PC-9 (cell line): ENCODE data around the gene NKIRAS1. TPM values are rescaled to one million over a fixed set of nuclear protein-coding genes. Genes with fewer than 3 reads are reported as not detected.

Experiments used
- BruUV-seq: library from RNA; stranded (reverse); fragments of 400-500 nt; replicated peaks from 2 replicates; lab custom pipeline; 2021; lab: Mats Ljungman, UMichigan
- CTCF ChIA-PET: fragments of 300-600 bp; sonication (Branson Sonifier 250); formaldehyde crosslinking; loops from one replicate; lab custom pipeline; 2022; ENCODE audit warnings: antibody characterized with exemption; lab: Charles Lee
- POLR2A ChIA-PET: fragments of 300-600 bp; sonication (Branson Sonifier 250); formaldehyde crosslinking; loops from one replicate; lab custom pipeline; 2022; ENCODE audit warnings: antibody characterized with exemption; ENCODE audit not compliant: unreplicated experiment; lab: Charles Lee
- DNase-seq, 2 experiments: peaks; one replicate each; pipeline versions ENCODE4 v3.0.0 to v3.0.0-alpha.2; 2015 to 2022; ENCODE audit warnings: mixed read lengths in 1 of 2
- H2AFZ ChIP-seq: fragments of 200-600 bp; sonication (generic); 2 replicates; pipeline ENCODE4 v1.8.1; 2017; ENCODE audit warnings: antibody characterized with exemption
- H3F3A ChIP-seq: fragments of 200-600 bp; sonication (generic); 2 replicates; pipeline ENCODE4 v1.8.1; 2017; ENCODE audit warnings: antibody characterized with exemption, mild to moderate bottlenecking, low read depth; ENCODE audit not compliant: insufficient read depth
- H3K27ac ChIP-seq: fragments of 200-600 bp; sonication (generic); 2 replicates; pipeline ENCODE4 v1.6.1; 2016; ENCODE audit warnings: mixed run types
- H3K27me3 ChIP-seq: fragments of 200-600 bp; sonication (generic); 2 replicates; pipeline ENCODE4 v1.6.1; 2016; ENCODE audit warnings: low read depth, mixed run types; ENCODE audit not compliant: insufficient read depth
- H3K36me3 ChIP-seq: fragments of 200-600 bp; sonication (generic); 2 replicates; pipeline ENCODE4 v1.6.1; 2016; ENCODE audit warnings: low read depth, mixed run types
- H3K4me1 ChIP-seq: fragments of 200-600 bp; sonication (generic); replicated peaks from 2 replicates; pipeline ENCODE4 v1.6.1; 2016; ENCODE audit warnings: mixed run types; ENCODE audit not compliant: insufficient read depth
- H3K4me2 ChIP-seq: fragments of 200-600 bp; sonication (generic); 2 replicates; pipeline ENCODE4 v1.6.1; 2017; ENCODE audit warnings: mixed run types
- H3K4me3 ChIP-seq: fragments of 200-600 bp; sonication (generic); 2 replicates; pipeline ENCODE4 v1.6.1; 2016; ENCODE audit warnings: mixed run types
- H3K79me2 ChIP-seq: fragments of 200-600 bp; sonication (generic); 2 replicates; pipeline ENCODE4 v1.6.1; 2017; ENCODE audit warnings: low read depth, mixed run types
- H3K9me2 ChIP-seq: fragments of 200-600 bp; sonication (generic); 2 replicates; pipeline ENCODE4 v1.8.1; 2017; ENCODE audit warnings: mild to moderate bottlenecking; ENCODE audit not compliant: insufficient read depth
- H3K9me3 ChIP-seq: fragments of 200-600 bp; sonication (generic); 2 replicates; pipeline ENCODE4 v1.8.1; 2016; ENCODE audit warnings: low read depth; ENCODE audit not compliant: insufficient read depth
- H4K20me1 ChIP-seq: fragments of 200-600 bp; sonication (generic); 2 replicates; pipeline ENCODE4 v1.8.1; 2017; ENCODE audit not compliant: insufficient read depth
- EZH2 ChIP-seq: fragments of 200-600 bp; sonication (generic); IDR thresholded peaks from 2 replicates; pipeline ENCODE4 v1.8.0; 2017; ENCODE audit warnings: antibody characterized with exemption, low read depth
- intact Hi-C: fragments of 100-400 bp; cut with micrococcal nuclease; formaldehyde crosslinking; loops from one replicate; pipeline ENCODE4 v1.10.0; 2022; ENCODE audit not compliant: unreplicated experiment
- total RNA-seq: library from RNA; stranded (reverse); gene quantifications from 2 replicates; pipeline ENCODE4 v1.2.3, GENCODE V29; 2021
- TF ChIP-seq, protein P1 (sequence below): fragments of 200-600 bp; sonication (generic); conservative IDR thresholded peaks from 2 replicates; pipeline ENCODE4 v1.6.1; 2017; ENCODE audit warnings: mixed run types, antibody characterized with exemption, mild to moderate bottlenecking, moderate library complexity

Gene NKIRAS1
- total RNA-seq, 1 experiment from 2014 or later: 8.6 TPM

DNA sequence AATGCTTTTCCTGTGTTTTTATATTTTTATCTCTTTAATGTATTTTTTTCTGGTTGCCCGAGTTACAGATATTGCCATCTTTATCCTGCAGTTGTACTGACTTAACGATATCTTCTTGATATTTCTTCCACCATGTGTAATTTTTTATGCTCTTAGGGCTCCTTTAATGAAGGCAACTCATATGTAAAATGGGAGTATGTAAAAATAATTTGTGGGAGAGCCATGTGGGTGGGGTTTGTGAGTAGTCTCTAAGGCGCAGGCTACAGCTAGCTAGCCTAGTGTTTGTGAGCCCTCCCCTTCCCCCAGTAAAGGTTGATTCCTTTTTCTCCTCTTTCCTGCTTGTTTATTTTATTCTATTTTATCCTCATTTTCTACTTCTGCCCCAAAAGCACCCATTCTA lies 72.9 kb downstream of the NKIRAS1 start:
- Histone ChIP-seq H3K27ac (no peak overlapping the region), H3K9me2 (no peaks in the 10 kb centered on the region), H3F3A (peaks cover 31% of the 10 kb centered on the region), H3K4me3 (no peak overlapping the region), H2AFZ (no peak overlapping the region), H3K79me2 (peaks cover 96% of the 10 kb centered on the region), H4K20me1 (peaks cover 73% of the 10 kb centered on the region), H3K27me3 (no peaks in the 10 kb centered on the region), H3K4me2 (no peak overlapping the region), H3K36me3 (peaks cover 5% of the 10 kb centered on the region), H3K4me1 (no peaks in the 10 kb centered on the region), H3K9me3 (no peaks in the 10 kb centered on the region)
- BruUV-seq: no TSS peak
- TF ChIP-seq, protein P1, sequence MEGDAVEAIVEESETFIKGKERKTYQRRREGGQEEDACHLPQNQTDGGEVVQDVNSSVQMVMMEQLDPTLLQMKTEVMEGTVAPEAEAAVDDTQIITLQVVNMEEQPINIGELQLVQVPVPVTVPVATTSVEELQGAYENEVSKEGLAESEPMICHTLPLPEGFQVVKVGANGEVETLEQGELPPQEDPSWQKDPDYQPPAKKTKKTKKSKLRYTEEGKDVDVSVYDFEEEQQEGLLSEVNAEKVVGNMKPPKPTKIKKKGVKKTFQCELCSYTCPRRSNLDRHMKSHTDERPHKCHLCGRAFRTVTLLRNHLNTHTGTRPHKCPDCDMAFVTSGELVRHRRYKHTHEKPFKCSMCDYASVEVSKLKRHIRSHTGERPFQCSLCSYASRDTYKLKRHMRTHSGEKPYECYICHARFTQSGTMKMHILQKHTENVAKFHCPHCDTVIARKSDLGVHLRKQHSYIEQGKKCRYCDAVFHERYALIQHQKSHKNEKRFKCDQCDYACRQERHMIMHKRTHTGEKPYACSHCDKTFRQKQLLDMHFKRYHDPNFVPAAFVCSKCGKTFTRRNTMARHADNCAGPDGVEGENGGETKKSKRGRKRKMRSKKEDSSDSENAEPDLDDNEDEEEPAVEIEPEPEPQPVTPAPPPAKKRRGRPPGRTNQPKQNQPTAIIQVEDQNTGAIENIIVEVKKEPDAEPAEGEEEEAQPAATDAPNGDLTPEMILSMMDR: no peak
- no peak for TF ChIP-seq EZH2
- CTCF ChIA-PET: no interaction called here
- POLR2A ChIA-PET: no interaction called here
- intact Hi-C loops: loop anchor here (2.0 kb wide), 1 partner anchor 17 kb away; no protein-coding TSS in a partner anchor
- no peak for DNase-seq

Other genes with a start within 250 kb of the NKIRAS1 start
- 65.6 and 102 TPM in 2 replicates for gene UBE2E1, start 111.0 kb downstream of the NKIRAS1 start, total RNA-seq
- 1,784 and 1,876 TPM in 2 replicates for gene RPL15, start 142 bp upstream of the NKIRAS1 start, total RNA-seq
- gene NR1D2, start 28.3 kb upstream of the NKIRAS1 start, total RNA-seq: 53.9 and 66.0 TPM in 2 replicates